Daoy (cell line): Measurements from ENCODE around the gene HELB. TPM values are rescaled to one million over a fixed set of nuclear protein-coding genes. Genes with fewer than 3 reads are reported as not detected.

ENCODE experiments used
- DNase-seq: peaks from one replicate; pipeline ENCODE4 v3.0.0-alpha.2; 2015; ENCODE audit warnings: low read depth
- total RNA-seq: library from RNA; depleted of rRNA; stranded (reverse); fragments of >200 nt; shearing (Covaris generic); gene quantifications from 2 replicates; pipeline ENCODE4 v1.2.3, GENCODE V29; 2014

Gene HELB
- total RNA-seq, 1 experiment from 2014 or later, result 3.2 TPM

DNA sequence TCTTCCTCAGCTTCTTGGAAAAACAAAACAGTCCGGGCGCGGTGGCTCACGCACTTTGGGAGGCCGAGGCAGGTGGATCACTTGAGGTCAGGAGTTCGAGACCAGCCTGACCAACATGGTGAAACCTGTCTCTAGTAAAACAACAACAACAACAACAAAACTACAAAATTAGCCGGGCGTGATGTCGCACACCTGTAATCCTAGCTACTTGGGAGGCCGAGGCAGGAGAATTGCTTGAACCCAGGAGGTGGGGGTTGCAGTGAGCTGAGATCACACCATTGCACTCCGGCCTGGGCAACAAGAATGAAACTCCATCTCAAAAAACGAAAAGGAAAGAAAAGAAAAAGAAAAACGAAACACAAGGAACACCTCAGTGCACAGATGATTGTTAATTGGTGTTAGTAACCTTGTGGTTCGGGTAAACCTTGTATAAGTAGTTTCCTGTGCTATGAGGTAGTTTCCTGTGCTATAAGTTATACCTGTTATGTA lies 1.1 kb downstream of the HELB start:
- peak; percentile 9 for DNase-seq

GRCh38 chr12:66304296-66304900 lies 2.1 kb downstream of the HELB start:
- DNase-seq, result no peak

- DNase-seq, result no peak
These were observed 7.3 kb downstream of the HELB start for GRCh38 chr12:66309606-66310005.

- no peak for DNase-seq
These were observed 9.9 kb downstream of the HELB start for GRCh38 chr12:66312189-66312588.

- no peak for DNase-seq
These were observed 12.0 kb downstream of the HELB start for GRCh38 chr12:66314278-66314677.

GRCh38 chr12:66319266-66319954 lies 17.1 kb downstream of the HELB start:
- no peak for DNase-seq

GRCh38 chr12:66320996-66321395 lies 18.7 kb downstream of the HELB start:
- DNase-seq, result no peak

- DNase-seq, result no peak
These were observed 19.1 kb downstream of the HELB start for GRCh38 chr12:66321435-66321834.

GRCh38 chr12:66323017-66323416 lies 20.7 kb downstream of the HELB start:
- DNase-seq, result no peak

DNA sequence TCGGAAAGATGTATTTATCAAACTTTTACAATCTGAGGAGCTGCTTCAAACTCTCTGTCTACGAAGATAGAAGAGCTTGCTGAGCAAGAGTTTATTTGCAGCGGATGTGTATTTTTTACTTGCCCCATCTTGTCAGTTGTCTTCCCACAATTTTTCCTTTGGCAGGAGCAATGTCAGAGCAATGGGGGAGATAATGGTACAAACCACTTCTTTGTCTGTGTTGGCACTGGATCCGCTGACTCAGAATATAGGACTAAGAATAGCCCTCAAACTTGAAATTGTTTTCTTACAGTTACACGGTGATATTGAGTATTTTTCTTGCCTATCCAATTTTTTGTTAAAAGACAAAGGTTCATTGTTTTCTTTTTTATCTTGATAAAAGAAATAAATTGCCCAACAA lies 27.6 kb downstream of the HELB start:
- peak; percentile 24 for DNase-seq

GRCh38 chr12:66331016-66331415 lies 28.7 kb downstream of the HELB start:
- DNase-seq, result no peak

GRCh38 chr12:66331814-66332213 lies 29.5 kb downstream of the HELB start:
- DNase-seq, result no peak

DNA sequence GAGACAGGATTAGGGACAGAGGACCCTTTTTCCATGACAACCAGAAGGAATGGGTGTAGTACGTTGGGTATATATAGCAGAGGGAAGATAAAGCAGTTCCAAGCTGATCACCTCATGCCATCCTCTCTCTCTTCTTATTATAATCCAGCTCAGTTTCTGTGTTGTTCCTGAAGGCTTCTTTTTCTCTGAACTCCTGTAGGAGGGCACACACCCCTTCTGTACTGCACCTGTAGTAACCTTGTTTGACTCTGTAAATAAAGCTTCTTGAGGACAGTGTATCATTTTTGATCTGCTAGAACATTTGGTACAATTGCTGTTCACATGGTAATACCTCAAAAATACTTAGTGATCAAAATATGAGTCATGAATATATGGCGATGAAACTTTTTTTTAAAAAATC lies 33.5 kb downstream of the HELB start:
- DNase-seq, result no peak

DNA sequence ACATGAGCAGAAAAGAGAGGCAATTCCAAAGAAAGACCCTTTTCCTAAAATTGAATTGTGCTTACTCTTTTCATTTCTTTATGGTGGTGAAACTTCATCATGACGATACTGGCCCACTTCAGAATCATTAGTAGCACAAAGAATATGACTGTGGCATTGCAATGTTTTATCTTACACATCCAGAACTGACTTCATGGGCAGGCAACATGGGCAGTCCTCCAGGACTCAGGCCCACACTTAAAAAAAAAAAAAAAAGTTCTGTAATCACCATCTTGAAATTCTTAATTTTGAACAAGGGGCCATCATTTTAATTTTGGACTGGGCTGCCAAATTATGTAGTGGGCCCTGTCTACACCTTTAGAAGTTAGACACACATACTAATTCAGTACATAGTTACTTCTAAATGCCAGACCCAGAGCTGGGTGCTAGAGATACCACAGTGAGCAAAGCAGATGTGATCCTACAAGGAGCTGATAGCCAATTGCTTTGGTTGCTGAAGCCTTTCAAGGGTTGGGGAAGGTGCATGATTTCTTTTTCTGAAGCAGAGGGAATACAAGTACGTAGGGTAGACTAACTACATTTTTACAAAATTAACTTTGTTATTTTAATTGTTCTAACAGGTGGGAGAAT lies 35.2 kb downstream of the HELB start:
- no peak for DNase-seq

GRCh38 chr12:66340131-66340530 lies 37.8 kb downstream of the HELB start:
- no peak for DNase-seq

GRCh38 chr12:66341126-66341525 lies 38.8 kb downstream of the HELB start:
- DNase-seq, result no peak

DNA sequence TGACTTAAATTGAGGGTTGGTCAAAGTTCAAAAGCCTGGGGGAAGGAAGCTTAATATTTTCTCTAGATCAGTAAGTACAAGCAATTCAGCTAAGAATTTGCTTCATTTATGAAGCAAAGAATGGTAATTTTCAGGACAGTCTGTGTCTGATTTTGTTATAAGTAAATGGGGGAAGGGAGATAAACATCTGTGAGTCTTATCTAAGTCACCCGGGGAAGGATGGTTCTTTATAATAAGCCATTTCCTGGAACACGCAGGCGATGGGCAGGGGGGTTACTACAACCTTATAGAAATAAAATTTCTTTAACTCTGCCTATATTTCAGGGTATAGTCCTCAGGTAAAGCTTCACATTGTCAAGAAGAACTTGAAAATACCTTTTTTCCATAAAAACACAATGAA lies 42.9 kb downstream of the HELB start:
- no peak for DNase-seq

DNA sequence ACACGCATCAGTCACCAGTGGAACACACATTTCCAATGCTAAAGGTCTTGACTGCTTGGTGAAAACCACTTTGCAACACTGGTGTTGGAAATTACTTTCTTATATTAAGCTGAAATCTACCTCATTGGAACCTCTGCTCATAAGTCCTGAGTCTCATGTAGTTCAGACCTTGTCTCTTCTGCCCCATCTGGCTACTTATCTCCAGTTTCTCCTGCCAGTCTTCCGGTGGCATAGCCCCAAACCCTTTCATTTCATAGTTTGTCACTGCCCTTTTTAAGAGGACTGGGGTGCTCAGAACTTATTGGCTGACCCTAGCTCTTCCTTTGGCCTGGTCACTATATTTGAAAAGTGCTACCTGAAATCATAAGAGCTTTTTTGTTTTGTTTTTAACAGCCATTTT lies 43.7 kb downstream of the HELB start:
- DNase-seq, result no peak

- DNase-seq, result no peak
These were observed 49.0 kb downstream of the HELB start for GRCh38 chr12:66351301-66351700.

GRCh38 chr12:66352197-66352596 lies 49.9 kb downstream of the HELB start:
- DNase-seq, result peak; percentile 39

GRCh38 chr12:66352899-66353298 lies 50.6 kb downstream of the HELB start:
- DNase-seq, result no peak

DNA sequence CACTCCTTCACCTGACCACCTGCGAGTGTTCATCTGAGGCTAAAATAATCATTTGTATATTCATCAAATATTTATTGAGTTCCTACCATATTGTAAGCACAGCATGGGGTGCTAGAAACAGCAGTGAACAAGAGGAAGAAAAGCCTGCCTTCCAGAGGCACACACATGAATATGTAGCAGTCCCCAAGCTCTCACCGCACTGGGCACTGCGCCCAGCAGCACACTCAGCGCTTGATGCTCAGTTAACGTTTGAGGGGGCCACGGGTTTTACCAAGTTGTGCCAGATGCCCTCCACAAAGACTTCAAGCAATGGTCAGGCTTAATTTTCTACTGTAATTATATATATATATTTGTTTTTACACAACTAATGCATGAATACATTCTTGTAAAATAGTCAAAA lies 52.0 kb downstream of the HELB start:
- peak; percentile 21 for DNase-seq

- no peak for DNase-seq
These were observed 57.0 kb downstream of the HELB start for GRCh38 chr12:66359300-66359699.
